ENCODE data around the gene FURIN.

DNA sequence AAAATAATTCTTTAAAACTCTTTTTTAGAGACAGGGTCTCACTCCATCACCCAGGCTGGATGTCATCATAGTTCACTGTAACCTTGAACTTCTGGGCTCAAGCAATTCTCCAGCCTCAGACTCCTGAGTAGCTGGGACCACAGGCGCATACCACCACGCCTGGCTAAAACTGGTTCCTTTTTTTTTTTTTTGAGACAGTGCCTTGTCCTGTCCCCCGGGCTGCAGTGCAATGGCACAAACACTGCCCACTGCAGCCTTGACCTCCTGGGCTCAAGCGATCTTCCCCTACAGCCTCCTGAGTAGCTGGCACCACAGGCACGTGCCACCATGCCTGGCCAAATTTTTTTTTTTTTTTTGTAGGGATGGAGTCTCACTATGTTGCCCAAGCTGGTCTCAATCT, 23.7 kb upstream of the FURIN start:
- TF ChIP-seq, protein P1, sequence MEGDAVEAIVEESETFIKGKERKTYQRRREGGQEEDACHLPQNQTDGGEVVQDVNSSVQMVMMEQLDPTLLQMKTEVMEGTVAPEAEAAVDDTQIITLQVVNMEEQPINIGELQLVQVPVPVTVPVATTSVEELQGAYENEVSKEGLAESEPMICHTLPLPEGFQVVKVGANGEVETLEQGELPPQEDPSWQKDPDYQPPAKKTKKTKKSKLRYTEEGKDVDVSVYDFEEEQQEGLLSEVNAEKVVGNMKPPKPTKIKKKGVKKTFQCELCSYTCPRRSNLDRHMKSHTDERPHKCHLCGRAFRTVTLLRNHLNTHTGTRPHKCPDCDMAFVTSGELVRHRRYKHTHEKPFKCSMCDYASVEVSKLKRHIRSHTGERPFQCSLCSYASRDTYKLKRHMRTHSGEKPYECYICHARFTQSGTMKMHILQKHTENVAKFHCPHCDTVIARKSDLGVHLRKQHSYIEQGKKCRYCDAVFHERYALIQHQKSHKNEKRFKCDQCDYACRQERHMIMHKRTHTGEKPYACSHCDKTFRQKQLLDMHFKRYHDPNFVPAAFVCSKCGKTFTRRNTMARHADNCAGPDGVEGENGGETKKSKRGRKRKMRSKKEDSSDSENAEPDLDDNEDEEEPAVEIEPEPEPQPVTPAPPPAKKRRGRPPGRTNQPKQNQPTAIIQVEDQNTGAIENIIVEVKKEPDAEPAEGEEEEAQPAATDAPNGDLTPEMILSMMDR (IDR thresholded peaks at IDR 0.05; ENCODE audit: insufficient read depth, low read depth, low read length), result no peak
- TF ChIP-seq EZH2 (IDR thresholded peaks at IDR 0.05; ENCODE audit: insufficient read depth, low read length), result no peak

All from astrocyte (in vitro differentiated cells and primary cell).